NCI-H187 (cell line): Measurements from ENCODE around the gene RREB1.

ENCODE experiments used
- DNase-seq, 2 experiments: peaks; one replicate each; lab custom pipeline; 2025; lab: John Stamatoyannopoulos, UW

Gene RREB1

DNA sequence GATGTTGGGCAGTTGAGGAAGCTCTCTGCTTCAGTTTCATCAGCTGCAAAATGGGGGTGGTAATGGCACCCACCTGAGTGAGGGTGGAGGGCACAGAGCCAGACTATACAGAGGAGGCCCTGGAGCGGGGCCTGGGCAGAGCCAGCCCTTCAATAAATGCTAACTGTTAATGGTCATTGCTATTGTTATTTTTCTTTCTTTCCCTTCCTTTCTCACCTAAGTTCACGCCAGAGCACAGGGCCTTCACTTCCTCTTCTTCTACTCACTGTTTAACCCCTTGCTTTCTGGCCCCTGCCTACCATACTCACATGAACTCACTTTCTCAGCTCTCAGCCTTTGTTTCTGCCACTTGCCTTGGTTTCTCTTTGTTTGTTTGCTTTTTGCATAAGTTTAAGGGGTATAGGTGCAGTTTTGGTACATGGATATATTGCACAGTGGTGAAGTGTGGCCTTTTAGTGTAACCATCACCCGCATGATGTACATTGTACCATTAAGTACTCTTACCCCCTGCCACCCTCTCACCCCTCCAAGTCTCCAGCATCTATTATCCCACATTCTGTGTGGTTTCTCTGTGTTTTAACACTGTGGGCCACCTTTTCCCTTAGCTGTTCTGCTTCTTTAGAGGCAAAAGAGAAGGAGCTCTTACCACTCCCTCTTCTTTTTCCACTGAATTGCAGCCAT, 7.5 kb upstream of the RREB1 start:
- no peak for DNase-seq

DNA sequence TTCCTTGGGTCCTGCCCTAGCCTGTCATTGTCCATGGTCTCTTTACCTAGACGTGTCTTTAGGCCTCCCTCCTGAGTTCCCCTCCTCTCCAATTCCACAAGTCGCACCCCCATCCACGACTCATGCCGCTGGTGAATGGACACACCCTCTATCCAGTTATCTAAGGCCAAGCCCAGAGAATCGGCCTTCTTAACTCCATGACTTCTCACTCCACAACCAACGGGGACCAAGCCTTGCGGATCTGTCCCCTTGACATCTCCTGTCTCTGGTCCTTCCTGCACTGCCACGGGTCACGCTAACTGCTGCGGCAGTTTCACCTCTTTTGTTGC, 7.0 kb upstream of the RREB1 start:
- DNase-seq, result no peak

DNA sequence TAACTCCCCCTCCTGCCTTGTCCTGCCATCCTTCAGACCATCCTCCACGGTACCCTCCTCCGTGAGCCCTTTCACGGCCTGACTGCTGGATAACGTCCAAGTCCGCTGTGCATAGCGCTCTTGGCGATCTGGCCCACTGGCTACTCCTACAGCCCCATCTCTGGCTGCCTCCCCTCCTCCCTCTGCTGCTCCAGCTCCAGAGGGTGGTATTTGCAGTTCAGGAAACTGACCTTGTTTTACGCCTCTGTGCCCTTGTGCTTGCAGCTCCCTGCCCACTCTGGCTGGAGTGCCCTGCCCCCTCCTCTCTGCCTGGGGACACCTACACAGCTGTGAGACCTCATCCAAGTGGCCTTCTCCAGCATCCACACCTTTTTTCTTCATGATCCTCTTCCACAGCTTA, 6.5 kb upstream of the RREB1 start:
- no peak for DNase-seq

DNA sequence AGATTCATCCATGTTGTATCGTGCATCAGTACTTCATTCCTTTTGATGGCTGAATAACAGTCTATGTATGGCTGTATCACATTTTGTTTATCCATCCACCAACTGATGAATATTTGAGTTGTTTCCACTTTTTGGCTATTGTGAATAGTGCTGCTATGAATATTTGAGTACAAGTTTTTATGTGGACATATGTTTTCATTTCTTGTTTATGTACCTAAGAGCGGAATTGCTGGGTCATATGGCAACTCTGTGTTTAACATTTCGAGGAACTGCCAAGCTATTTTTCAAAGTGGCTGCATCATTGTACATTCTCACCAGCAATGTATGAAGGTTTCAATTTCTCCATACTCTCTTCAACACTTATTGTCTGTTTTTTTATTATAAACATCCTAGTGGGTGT, 3.0 kb upstream of the RREB1 start:
- no peak for DNase-seq

DNA sequence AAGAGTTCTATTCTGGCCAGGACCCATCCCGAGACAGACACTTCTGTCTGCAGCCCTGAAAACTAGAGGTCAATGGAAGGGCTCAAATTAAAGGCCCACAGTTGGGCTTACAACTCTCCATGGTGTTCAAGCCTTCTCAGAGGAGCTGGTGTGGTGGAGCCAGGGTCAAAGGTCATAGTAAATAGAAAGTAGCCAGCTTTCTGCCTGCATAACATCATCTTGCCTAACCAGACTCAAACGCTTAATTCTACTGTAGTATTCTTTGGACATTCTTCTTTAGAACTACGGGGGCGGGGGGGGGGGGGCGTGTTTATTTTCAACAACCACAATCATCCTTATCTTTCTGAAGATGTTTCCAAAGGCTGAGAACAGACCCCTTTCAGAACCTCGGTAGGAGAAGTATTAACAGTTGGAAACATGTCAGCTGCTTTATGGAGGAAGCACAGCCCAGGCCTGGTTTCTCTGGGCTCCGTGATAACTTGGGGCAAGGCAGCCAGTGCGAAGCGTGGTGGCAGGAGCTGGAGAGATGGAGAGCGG, 1.5 kb upstream of the RREB1 start:
- no peak for DNase-seq

DNA sequence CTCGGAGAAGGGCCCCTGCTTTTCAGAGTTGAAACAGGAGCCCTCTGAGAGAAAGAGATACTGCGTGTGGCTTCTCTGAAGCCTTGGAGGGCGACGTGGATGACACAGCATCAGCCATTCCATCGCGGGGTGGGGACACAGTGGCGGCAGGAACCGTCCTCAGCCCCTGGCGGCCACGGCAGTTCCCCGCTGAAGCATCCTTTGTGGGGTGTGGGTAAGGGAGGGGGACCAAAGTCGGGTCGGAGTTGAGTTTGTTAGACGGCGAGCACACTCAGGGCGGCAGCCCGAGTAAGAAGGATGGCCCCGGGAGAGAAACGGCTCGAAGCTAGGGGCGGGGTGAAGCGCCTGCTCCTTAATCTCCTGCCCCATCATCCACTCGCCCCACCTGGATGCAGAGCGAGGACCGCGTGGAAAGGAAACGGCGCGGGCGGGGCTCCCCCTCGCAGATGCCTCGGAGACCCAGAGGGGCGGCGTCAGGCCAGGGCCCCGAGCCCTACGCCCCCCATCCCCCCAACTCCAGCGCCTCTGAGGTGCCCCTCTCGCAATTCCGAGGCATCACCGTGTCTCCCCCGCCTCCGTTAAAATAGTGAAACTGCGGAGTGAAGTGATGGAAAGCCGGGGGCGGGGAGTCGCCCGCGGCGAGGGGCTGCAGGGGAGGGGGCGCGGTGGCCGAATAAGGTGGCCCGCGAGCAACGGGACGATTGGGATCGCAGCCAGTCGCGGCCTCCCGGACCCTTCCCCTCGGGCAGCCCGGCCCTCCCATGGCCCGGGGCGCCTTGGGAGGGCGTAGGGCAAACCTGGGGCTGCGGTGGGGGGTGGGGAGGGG, 796 bp upstream of the RREB1 start:
- no peak for DNase-seq

DNA sequence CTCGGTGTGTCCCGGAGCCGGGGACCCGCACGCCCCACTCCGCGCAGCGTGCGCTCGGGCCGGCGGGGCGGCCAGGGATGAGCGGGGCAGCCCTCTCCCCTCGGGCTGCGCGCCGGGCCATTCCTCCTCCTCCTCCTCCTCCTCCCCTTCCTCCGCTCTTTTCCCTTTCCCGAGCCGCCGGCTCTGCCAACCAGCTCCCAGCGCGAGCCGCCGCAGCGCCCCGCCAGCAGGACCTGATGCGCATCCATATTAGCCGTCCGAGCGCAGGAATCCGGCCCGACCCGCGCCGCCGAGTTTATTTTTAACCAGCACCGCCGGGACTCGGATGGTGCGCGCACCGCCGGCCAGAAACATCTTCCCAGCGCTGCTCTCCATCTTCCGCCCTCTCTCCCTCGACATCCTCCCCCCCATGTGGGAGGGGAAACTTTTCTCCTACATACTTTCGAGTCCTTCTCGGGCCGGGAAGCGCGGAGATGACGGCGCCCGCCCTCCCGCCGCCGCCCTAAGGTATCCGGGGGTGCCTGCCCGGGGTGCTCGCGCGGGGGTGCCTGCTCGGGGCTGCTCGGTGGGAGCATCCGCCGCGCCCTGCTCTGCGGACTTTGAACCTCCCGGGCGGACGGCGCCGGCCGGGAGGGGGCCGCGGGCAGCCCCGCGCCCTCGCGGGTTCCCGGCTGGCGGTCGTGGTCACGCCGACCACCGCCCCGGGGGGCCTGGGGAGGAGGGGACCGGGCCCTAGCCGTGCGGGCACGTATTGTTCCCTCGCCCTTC, 619 bp downstream of the RREB1 start:
- no peak for DNase-seq

DNA sequence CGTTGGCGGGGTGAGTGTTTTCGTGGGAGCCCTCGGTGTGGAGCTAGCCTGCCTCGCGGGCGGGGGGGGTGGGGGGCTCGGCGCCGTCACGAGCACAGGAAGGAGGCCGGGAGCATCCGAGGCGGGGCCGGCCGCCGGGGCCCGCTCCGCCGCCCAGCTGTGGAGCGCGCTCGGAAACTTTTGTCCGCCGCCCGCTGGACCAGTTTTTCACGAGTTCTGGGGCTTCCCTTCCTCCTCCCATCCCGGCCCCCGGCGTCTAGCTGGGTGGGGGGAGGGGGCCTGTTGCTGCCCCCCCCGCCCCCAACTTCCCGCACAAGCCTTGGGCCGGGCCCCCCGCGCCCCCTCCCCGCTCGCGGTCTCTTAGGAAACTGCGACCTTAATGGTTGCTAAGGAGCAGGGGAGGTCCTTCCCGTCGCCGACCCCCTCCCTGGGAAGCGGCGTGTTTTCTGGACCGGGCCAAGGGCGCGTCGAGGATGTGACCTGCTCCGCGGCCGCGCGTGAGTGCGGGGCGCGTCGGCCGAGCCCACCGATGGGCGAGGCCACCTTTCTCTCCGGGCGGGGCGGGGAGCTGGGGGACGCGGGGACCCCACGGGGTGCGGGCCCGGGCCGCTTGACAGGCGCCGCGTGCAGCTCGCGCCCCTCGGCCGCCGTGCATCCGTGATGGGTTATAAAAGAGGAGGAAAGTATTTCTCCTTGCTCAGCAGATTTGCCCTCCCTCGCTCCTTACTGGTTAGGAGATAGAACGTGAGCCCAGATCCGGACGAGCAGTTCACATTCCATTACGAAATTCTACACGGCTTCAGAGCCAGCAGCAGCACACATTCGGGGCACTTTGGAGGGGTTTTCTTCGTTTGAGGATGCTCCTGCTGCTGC, 1.4 kb downstream of the RREB1 start:
- no peak for DNase-seq

DNA sequence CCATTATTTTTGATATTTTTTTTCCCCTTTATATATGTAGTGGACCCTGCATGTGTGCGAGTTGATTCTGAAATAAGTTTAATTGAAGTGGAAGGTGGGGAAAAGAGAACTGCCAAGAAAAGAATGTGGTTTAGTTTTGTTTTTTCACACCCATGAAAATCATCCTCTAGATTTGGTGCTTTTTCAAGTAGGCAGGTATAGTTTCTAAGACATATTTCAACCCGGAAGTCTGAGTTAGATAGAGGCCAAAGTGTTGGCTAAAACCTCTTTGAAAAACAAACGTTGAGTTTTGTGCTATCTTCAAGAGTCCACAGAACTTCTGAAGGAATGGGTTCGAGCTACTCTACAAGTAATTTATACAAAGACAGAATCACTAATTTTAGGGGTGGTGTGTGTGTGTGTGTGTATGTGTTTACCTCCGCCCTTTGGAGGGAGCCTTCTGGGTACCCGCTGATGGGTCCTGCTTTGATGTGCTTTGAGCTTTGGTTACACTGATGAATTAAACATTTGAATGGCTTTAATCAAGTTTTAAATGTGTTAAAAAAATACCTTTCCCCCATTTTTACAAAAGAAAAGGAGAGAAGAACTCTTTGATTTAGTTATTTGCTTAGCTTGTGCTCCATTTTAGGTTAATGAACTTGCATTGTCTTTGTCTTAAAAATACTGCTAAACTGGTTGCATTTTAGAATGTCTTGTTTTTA, 2.5 kb downstream of the RREB1 start:
- DNase-seq, result no peak

DNA sequence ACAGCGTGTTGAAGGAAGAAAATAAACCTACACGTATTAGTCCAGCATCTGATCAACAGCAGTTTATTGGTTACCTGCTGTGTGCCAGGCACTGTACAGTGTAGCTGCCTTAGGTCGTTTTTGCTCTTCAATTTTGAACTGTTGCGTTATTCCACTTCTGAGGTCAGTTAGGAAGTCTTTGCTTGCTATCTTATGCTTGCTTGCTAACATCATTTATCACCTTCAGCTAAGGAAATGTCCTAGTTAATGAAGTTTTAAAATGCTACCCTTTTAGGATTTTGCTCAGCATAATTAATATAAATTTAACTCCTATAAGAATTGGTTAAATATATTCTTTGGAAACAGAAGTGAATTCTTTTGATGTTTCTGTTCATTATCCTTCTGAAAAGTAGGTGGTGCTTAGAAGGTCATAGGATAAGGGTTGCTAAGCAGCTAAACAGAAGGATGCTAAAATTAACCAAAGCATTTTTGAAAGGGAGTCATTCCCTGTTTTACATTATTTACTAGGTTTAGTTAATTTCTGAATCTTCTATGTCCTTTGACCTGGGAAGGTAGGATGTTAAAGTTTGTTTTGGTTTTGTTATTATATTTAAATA, 3.4 kb downstream of the RREB1 start:
- DNase-seq, result no peak

DNA sequence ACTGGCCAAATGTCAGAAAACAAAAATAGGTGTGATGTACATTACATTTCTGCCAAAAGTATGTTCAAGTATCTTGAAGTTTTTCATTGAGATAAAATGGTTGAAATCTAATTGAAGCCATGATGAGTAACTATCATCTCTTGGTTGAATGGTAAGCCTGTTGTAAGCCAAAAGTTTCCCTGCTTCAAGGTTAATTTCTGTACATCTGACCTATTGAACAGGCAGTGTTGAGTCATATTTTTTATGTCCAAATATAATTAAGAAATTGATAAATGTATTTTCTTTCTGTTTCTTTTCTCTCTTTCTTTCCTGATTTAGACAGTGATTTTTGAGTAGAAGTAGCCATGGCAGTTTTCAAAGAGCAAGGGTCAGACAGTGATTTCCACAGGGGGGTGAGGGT, 4.4 kb downstream of the RREB1 start:
- DNase-seq, result no peak

DNA sequence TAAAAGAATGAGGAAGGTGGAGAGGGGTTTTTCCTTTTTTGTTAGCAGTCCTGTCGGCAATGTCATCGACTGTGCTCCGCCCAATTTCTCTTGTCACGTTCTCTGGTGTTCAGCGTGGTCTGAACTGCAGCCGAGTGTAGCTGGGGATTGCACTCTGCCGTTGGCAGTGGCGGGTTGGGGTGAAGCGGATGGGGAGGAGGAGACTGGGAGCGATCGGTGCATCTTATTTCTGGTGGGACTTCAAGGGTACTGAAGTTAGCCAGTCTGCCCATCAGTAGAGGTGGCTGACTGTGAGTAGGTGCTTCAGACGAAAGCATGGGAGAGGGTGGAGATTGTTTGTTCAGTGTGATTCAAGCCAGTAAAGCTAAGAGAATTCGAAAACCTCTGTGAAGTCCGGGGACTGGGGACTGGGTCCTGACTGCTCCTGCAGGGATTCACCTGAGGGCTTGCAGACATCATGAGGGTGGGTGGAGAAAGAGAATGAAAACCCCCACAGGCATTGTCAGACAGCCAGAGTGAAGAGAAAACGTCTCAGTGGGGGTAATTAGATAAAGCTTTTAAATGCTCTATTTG, 5.1 kb downstream of the RREB1 start:
- DNase-seq, result no peak

DNA sequence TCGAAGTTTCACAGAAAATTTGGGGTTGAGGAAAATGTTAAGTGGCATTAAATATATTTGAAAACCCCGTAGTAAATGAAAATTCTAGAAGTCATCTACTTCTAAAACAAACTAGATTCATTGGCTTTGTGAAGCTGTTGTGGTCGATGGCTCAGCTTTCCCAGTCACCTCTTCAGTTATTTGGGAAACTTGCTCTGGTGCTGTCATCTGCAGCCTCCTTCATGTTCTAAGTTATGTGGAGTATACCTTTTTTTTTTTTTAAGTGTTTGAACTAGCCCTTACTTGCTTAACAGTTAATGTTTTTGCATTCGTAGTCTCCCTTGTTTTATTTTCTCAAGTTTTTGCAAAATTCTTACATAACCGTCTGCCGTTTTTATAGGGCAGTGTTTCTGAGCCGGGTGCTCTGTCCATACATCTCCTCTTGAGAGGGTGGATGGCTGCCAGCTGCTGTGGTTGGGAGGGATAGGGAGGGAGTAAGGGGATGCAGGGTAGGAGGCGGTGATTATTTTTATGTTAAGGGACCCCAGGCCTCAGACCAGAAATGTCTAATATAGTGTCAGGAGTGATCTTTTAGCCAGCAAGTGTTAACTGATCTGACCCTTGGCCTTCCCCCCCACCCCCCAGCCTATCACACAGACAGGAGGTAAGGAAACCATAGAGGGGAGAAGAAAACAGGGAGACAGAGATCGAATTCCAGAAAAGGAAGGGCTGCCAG, 7.1 kb downstream of the RREB1 start:
- no peak for DNase-seq

DNA sequence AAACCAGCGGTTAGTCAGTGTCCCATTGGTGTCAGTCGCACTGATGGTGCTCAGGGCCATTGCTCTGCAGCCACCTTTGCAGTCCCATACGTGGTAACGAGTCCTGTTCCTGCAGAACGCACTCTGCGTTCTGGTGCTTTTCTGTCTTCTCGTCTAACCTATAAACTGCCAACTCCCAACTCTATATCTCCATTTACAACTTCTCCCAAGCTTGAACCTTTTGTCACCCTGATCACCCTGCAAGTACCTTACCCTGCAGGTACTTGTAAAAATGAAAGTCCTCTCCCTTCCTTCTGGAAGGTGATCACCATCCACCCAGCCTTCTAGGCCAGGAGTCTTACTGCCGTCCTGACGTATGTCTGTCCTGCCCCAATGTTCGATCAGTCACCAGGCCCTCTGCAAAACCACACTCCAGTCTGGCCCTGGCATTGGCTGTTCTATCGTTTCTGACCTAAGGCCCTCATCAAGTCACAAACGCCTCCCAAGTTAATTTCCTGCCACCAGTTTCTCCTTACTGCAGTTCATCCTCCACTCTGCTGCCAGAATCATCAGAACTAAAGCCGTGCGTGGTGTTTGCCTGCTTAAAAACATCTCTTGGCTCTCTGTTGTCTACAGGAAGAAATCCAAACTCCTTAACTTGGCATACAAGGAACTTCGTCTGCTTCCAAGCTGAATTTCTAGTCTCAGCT, 7.9 kb downstream of the RREB1 start:
- no peak for DNase-seq

DNA sequence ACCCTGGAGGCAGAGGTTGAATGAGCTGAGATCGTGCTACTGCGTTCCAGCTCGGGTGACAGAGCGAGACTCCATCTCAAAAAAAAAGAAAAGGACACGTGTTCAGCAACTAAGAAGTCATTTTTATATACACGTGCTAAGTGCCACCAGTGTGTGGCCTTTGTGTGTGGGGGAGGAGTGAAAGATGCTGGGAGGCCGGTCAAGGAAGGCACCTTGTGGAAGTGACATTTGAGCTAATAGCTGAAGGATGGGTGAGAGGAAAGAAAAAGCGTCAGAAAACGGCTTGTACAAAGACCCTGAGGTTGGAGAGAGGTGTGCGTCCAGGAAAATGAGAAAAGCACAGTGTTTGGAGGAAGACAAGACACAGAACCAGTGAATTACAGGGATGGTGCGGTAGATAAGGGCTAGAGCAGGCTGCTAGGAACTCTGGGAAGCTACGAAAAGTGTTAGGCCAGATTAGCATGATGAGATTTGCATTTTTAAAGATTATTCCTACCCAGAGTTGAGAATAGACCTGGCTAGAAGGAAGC, 11.6 kb downstream of the RREB1 start:
- no peak for DNase-seq

DNA sequence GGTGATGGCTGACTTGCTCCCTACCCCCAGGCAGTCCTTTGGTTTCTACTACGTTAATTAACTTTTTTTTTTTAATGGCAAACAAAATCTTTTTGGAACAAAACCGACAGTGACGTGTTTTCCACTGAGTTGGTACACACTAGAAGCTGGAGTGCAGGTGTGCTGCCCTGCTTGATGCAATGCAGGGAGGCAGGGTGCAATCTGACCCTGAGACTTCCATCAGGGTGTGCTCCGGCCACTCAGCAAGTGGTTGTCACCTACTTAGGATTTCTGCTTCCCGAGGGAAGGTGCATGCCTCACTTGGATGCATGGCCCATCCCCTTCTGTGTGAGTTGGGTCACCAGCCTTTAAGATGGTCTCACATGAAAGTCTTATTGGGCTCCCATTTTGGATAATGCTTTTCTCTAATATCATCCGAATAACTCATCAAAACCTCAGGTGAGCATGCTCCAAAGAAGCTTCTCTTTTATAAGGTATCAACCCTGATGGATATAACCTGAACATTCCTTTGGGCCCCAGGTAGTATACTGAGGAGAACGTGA, 14.0 kb downstream of the RREB1 start:
- no peak for DNase-seq

DNA sequence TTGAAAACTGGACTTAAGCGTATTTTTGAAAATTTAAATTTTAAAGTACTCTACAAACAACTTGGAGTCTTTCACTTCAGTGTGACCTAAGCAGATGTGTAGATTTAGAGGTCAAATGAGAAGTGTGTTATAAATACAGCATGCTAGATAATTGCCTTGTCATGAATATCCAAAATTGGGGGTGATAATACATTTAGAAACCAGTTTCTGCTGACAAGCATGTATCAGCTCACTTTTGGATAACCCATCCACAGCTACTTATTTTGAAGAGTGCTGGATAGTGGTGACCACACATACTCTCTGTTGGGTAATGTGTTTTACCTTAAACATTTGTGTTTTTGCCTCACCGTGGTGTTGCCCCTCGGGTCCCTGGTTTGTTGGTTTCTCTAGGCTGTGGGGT, 14.9 kb downstream of the RREB1 start:
- no peak for DNase-seq

DNA sequence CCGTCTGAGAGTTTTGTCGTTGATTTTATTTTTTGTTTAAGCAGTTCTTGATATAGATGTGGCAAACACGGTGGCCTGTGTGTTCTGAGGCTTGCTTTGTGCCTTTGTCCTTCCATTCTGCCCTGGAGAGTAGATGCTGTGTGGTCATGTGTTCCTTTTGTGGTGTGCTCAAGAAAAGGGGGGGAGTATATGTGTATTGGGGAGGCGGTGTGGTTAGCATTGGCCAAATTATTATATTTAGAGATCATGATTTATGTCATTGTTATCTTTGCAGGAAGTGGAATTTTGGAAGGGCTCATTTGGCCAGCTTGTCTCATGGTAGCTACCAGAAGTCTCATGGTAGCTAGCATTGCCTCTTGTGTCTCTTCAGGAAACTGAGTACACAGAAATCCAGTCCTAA, 16.4 kb downstream of the RREB1 start:
- DNase-seq, result no peak

DNA sequence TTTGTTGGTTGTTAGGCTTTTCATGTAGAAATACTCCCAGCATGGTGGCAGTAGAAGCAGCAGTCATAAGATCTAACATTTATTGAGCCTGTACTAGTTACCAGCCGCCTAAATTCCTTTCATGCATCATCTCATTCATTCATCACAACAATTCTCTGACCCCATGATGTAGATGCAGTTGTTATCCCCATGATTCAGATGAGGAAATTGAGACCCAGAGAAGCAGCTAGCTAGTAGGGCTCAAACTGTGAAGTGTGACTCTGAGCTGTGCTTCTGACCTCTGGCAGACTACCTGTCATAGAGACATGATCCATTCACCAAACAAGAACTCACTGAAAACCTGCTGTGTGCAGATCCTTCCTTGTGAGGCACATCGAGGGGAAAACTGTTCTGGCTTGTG, 16.9 kb downstream of the RREB1 start:
- DNase-seq, result no peak
